GM21528 (cell line): ENCODE data around the gene COA1.
"Not testable (repeated sequence)": the region's sequence is repeated elsewhere in the genome, so short reads cannot be mapped to it uniquely, and the experiment has no call there.

Experiments used
- ATAC-seq: cut with Tn5 transposase; IDR thresholded peaks from one replicate; pipeline ENCODE4 v1.9.1; 2021; ENCODE audit warnings: mild to moderate bottlenecking, moderate library complexity; ENCODE audit not compliant: unreplicated experiment, low FRiP score

COA1 gene

GRCh38 chr7:43693687-43694398, 35.5 kb downstream of the COA1 start:
- ATAC-seq = no peak

GRCh38 chr7:43692582-43693373, 36.5 kb downstream of the COA1 start:
- ATAC-seq = no peak

- ATAC-seq = no peak
Measured at GRCh38 chr7:43691611-43692010, 37.7 kb downstream of the COA1 start.

DNA sequence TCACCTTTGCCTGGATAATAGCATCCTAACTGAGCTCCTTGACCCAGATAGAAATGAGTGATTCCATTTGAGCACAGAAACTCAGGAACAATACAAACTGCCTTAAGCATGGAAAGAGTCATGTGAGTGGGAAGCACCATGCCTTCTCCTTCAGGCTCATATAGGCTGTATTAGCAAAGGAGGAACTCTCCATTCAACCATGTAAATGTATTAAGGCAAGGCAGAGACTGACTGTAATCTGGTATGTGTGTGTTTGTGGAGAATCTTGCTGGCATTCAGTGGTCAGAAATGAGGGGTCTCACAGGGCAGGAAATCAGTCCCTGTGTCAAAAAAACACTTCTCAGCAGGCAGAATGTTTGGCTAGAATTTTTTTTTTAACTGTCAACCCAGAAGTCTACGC, 40.2 kb downstream of the COA1 start:
- no peak for ATAC-seq

GRCh38 chr7:43687866-43688265, 41.5 kb downstream of the COA1 start:
- not testable (repeated sequence) for ATAC-seq

DNA sequence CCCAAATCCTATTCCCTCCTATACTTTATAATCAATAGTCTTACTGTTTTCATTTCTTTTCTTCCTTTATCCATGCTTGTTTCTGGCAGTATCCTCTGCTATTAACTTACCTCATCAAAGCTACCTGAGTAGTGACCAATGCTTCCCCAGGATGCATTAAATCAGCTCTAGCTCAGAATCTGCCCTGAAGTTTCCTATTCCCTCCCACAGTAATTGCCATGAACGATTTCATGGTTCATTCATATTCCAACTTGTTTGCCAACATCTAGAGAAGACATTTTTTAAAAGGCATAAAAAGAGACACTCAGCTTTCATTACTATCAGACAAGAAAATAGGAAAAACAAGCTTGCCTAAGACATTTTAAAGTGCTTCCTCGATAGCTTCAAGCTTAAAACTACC, 42.3 kb downstream of the COA1 start:
- ATAC-seq = no peak

- ATAC-seq = no peak
Measured at GRCh38 chr7:43680736-43681135, 48.6 kb downstream of the COA1 start.

DNA sequence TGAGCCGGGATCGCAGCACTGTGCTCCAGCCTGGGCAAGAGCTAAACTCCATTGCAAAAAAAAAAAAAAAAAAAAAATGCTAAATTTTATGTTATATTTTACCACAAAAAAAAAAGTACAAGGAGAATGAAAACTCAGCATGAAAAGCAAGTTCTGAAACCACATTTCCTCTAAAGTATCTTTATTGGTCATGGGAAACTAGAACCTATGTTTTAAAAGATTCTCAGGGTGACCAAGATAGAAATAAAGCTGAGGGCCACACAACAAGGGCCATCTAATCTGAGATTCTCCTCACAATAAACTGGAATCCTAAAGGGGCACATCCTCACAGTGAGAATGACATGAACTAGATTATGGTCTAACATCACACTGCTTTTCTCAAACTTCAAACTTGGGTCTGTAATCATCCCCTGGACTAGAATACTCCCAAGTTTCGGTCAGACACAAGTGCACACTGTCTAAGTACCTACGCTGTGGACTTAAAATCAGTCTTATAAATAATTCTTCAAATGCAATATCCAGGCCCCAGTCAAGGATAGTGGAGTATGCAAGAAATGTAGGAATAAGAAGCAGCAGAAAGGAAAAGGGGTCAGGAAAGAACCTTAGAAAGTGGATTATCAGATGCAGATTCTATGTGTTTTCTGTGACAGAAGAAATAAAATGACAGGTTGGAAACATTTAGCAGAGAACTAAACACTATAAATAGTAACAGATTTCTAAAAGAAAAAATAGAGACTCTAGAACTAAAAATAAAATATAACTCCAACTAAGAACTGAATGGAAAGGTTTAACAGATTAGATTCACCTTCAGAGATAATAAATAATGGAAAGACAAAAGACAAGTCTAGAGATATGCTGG, 49.9 kb downstream of the COA1 start:
- no peak for ATAC-seq

DNA sequence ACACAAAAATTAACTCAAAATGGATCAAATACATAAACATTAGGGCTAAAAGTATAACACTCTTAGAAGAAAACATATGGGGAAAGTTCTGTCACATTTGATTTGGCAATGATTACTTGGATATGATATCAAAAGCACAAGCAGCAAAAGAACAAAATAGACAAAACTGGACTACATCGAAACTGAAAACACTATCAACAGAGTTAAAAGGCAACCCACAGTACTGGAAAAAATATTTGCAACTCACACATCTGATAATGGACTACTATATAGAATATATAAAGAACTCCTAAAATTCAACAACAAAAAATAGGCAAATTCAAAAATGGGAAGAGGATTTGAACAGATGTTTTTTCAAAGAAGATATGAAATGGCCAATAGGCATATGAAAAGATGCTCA, 51.0 kb downstream of the COA1 start:
- no peak for ATAC-seq

- ATAC-seq = no peak
Measured at GRCh38 chr7:43677864-43678263, 51.5 kb downstream of the COA1 start.

DNA sequence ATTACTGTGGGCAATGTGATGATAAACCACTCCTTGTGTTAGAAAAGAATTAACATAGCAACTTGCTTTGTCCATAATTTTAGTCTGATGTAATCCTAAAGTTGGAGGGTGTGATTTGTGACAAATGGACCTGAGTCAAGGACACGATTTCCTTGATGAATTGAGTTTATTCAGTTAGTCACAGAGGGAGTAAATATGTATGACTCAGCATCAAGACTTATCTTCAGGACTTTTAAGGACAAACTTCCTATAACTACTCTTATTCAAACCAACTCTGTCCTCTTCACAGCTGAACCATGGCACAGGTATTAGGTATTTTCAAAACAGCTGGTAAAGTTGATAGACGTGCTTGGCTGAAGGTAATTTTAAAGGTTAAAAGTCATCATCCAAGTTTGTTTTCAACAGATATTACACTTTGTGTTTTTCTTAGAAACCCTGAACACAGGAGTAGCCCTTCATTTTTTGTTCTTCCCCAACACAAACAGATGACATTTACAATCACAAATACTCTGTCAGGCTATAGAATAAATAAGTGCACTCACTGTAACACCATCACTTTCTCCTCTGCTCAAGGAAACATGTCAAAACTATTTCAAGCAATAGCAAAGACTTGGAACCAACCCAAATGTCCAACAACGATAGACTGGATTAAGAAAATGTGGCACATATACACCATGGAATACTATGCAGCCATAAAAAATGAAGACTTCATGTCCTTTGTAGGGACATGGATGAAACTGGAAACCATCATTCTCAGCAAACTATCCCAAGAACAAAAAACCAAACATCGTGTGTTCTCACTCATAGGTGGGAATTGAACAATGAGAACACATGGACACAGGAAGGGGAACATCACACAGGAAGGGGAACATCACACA, 54.5 kb downstream of the COA1 start:
- ATAC-seq = no peak

- not testable (repeated sequence) for ATAC-seq
Measured at GRCh38 chr7:43673243-43673976, 55.9 kb downstream of the COA1 start.

GRCh38 chr7:43671521-43671920, 57.8 kb downstream of the COA1 start:
- no peak for ATAC-seq

DNA sequence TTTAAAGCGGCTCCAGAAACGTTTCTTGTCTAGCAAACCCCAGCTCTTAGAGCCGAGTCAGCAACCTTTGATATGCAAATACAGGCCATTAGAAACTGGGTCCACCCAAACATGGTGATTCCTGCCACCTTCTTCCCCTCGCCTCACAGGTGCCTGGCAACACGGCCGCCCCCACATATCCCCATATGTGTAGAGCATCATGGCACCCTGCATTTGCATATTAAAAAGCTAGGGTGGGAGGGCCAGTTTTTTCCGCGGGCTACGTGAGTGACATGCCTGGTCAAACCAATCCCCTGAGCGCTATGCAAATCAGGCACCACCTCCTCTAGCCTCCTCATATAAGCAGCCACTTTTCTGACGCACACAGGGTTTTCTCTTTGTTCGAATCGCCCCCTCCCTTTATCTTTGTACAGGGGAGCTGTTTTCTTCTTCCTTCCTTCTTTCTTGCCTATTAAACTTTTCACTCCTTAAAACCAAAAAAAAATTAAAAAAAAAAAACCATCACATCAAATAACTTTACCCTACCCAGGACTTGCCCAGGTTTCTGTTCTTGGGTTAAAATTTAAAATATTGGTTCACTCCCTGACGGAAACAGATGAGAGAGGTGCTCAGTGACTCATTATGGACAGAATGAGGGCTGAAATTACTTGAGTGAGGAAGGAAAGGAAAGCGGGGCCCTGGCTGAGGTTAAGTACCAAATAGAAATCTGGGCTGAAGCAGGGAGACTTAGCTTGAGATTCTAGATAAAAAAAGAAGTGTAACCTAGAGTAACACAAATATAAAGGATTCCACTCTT, 59.8 kb downstream of the COA1 start:
- ATAC-seq = no peak

DNA sequence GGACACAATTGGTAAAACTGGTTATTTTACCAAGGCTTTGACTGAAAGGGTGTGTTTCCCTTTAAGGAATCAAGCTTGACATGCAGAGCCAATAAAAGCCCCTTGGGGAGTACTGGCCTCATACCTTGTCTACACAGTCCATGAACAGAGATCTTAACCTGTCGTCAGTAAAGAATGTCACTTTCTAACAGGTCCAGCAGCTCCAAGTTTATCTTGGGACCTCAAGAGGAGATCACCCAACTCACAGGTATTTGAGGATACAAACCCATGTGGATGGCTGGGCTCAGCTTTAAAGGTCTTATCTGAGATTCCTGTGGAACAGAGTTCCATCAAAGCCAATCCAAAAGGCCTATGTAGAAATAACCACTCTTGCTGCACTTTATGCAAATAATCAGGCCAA, 61.3 kb downstream of the COA1 start:
- ATAC-seq = no peak

GRCh38 chr7:43666938-43667337, 62.4 kb downstream of the COA1 start:
- no peak for ATAC-seq

GRCh38 chr7:43664681-43665080, 64.6 kb downstream of the COA1 start:
- ATAC-seq = no peak

- no peak for ATAC-seq
Measured at GRCh38 chr7:43660141-43660540, 69.2 kb downstream of the COA1 start.

- ATAC-seq = no peak
Measured at GRCh38 chr7:43659549-43659896, 69.8 kb downstream of the COA1 start.
